ENCODE measurements around the gene WDR36. TPM values are rescaled to one million over a fixed set of nuclear protein-coding genes. Genes with fewer than 3 reads are reported as not detected.

WDR36 gene
- polyA plus RNA-seq, 3 donors, result 7.2 to 8.7 (median 8.2) TPM

GRCh38 chr5:111147502-111147901 is 55.4 kb downstream of the WDR36 start:
- Mint-ChIP-seq H3K4me1 (peaks cover 3% of the 10 kb centered on the region), H3K9me3 (peaks cover 0 to 2% (median 0%) of the 10 kb centered on the region in 7 donors), H3K27ac (no peak overlapping the region), H3K4me3 (no peak overlapping the region), H3K27me3 (ENCODE audit: low read depth in 3 of 3) (peaks cover 2 to 9% (median 3%) of the 10 kb centered on the region in 3 donors), H3K36me3 (no peaks in the 10 kb centered on the region)
- H3K4me1 ChIP-seq (ENCODE audit: control insufficient read depth in 1 of 2, insufficient read depth in 2 of 2, low read length in 2 of 2), result no peaks in the 10 kb centered on the region
- DNase-seq, result no peak
- intact Hi-C loops (cut with micrococcal nuclease), result no loop called here
- H3K4me2 ChIP-seq (replicated peaks; ENCODE audit: extremely low read depth, low read length, poor library complexity, severe bottlenecking), result no peak overlapping the region
- no peaks in the 10 kb centered on the region for H3K36me3 ChIP-seq (replicated peaks in 1 of 2; ENCODE audit: control insufficient read depth in 1 of 2, insufficient read depth in 2 of 2, low read length in 2 of 2)
- H2AFZ ChIP-seq (ENCODE audit: insufficient read depth, low read depth, low read length, poor library complexity, severe bottlenecking), result no peak overlapping the region
- TF ChIP-seq CTCF (IDR thresholded peaks at IDR 0.05), result no peak
- WGBS (ENCODE audit: insufficient coverage), result 100% methylated on average over 1 of the region's 3 CpGs
- H3K79me2 ChIP-seq (ENCODE audit: insufficient read depth, low read length), result no peaks in the 10 kb centered on the region
- no peaks in the 10 kb centered on the region for H4K20me1 ChIP-seq (ENCODE audit: insufficient read depth, low read length)
- H3K4me3 ChIP-seq (replicated peaks in 1 of 3; ENCODE audit: low read depth in 2 of 3, low read length in 3 of 3), result no peak overlapping the region
- peaks cover 0 to 2% of the 10 kb centered on the region in 2 donors for H3K27me3 ChIP-seq (ENCODE audit: control insufficient read depth in 2 of 2, insufficient read depth in 2 of 2, low read length in 2 of 2)
- no peaks in the 10 kb centered on the region for H3K9me3 ChIP-seq (replicated peaks in 1 of 2; ENCODE audit: control insufficient read depth in 1 of 2, insufficient read depth in 1 of 2, low read length in 2 of 2)
- H3K27ac ChIP-seq (ENCODE audit: low read depth in 1 of 2, low read length in 2 of 2), result no peak overlapping the region
- no peak overlapping the region for H3K9ac ChIP-seq (ENCODE audit: insufficient read depth, low read length, poor library complexity, severe bottlenecking)

DNA sequence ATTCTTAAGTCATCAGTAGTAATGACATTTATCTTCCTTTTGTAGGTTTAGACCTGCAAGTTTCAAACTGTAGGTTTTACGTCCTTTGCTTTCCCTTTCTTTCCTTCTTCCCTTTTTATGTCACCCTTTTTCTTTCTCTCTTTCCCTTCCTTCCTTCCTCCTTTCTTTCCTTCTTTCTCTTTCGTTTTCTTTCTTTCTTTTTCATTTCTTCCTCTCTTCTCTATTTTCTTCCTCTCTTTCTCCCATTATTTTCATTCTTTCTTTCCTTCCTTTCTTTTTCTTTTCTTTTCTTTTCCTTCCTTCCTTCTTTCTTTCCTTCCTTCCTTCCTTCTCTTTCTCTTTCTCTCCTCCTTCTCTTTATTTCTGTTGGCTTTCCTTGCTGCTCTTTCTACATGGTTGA is 59.9 kb downstream of the WDR36 start:
- Histone ChIP-seq H3K9ac (ENCODE audit: insufficient read depth, low read length, poor library complexity, severe bottlenecking) (no peak overlapping the region), H3K4me3 (replicated peaks in 1 of 3; ENCODE audit: low read depth in 2 of 3, low read length in 3 of 3) (no peak overlapping the region), H3K27ac (ENCODE audit: low read depth in 1 of 2, low read length in 2 of 2) (no peak overlapping the region), H3K9me3 (replicated peaks in 1 of 2; ENCODE audit: control insufficient read depth in 1 of 2, insufficient read depth in 1 of 2, low read length in 2 of 2) (no peaks in the 10 kb centered on the region), H3K27me3 (ENCODE audit: control insufficient read depth in 2 of 2, insufficient read depth in 2 of 2, low read length in 2 of 2) (peaks cover 0 to 2% of the 10 kb centered on the region in 2 donors), H3K79me2 (ENCODE audit: insufficient read depth, low read length) (no peaks in the 10 kb centered on the region), H3K4me1 (ENCODE audit: control insufficient read depth in 1 of 2, insufficient read depth in 2 of 2, low read length in 2 of 2) (no peaks in the 10 kb centered on the region), H3K36me3 (replicated peaks in 1 of 2; ENCODE audit: control insufficient read depth in 1 of 2, insufficient read depth in 2 of 2, low read length in 2 of 2) (no peaks in the 10 kb centered on the region), H3K4me2 (replicated peaks; ENCODE audit: extremely low read depth, low read length, poor library complexity, severe bottlenecking) (no peak overlapping the region), H2AFZ (ENCODE audit: insufficient read depth, low read depth, low read length, poor library complexity, severe bottlenecking) (no peak overlapping the region), H4K20me1 (ENCODE audit: insufficient read depth, low read length) (no peaks in the 10 kb centered on the region)
- no peak for DNase-seq
- intact Hi-C loops (cut with micrococcal nuclease), result no loop called here
- peaks cover 1 to 9% (median 4%) of the 10 kb centered on the region in 3 donors for H3K27me3 Mint-ChIP-seq (ENCODE audit: low read depth in 3 of 3)
- no peak overlapping the region for H3K4me3 Mint-ChIP-seq
- H3K9me3 Mint-ChIP-seq, result peaks cover 0 to 2% (median 0%) of the 10 kb centered on the region in 7 donors
- H3K4me1 Mint-ChIP-seq, result peaks cover 3% of the 10 kb centered on the region
- 58% methylated on average over 2 of the region's 2 CpGs for WGBS (ENCODE audit: insufficient coverage)
- H3K36me3 Mint-ChIP-seq, result no peaks in the 10 kb centered on the region
- H3K27ac Mint-ChIP-seq, result no peak overlapping the region
- TF ChIP-seq CTCF (IDR thresholded peaks at IDR 0.05), result no peak

Measured in CD14-positive monocyte (primary cell).